Measurements from ENCODE around the gene IGSF11.

IGSF11 gene

GRCh38 chr3:118955914-118956556 is 78.6 kb downstream of the IGSF11 start:
- no peak for FAIRE-seq
- DNase-seq (ENCODE audit: insufficient read length, low spot score), result no peak

- no peak for FAIRE-seq
Observed at GRCh38 chr3:118951089-118951488, 83.6 kb downstream of the IGSF11 start.

GRCh38 chr3:118949113-118949760 is 85.4 kb downstream of the IGSF11 start:
- DNase-seq (ENCODE audit: insufficient read length, low spot score) (no peak), FAIRE-seq (no peak)

More at GRCh38 chr3:118951089-118951488, 83.6 kb downstream of the IGSF11 start:
- DNase-seq (ENCODE audit: insufficient read length, low spot score), result no peak

- no peak for FAIRE-seq
- DNase-seq (ENCODE audit: insufficient read length, low spot score), result no peak
Observed at GRCh38 chr3:118948146-118948545, 86.5 kb downstream of the IGSF11 start.

DNA sequence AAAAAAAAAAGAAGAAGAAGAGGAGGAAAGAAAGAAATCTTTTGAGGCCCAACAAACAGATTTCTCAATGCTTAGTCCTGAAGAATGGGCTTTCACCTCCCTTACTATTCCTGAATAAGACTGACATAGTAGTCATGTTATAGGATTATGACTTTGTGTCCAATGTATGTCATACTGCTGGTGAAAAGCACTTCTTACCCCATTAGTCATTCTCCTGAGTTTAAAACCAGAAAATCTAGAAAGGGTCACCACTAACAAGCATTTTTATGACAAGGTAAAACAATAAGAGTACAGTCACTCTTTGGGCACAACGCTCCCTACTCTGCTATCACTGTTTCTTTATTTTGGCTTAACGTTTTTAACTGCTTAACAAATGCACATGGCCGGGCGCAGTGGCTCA is 88.2 kb downstream of the IGSF11 start:
- DNase-seq (ENCODE audit: insufficient read length, low spot score), result no peak
- FAIRE-seq, result no peak

GRCh38 chr3:118945834-118946233 is 88.8 kb downstream of the IGSF11 start:
- DNase-seq (ENCODE audit: insufficient read length, low spot score), result no peak
- FAIRE-seq, result no peak

GRCh38 chr3:118943597-118943996 is 91.0 kb downstream of the IGSF11 start:
- FAIRE-seq (no peak), DNase-seq (ENCODE audit: insufficient read length, low spot score) (no peak)

DNA sequence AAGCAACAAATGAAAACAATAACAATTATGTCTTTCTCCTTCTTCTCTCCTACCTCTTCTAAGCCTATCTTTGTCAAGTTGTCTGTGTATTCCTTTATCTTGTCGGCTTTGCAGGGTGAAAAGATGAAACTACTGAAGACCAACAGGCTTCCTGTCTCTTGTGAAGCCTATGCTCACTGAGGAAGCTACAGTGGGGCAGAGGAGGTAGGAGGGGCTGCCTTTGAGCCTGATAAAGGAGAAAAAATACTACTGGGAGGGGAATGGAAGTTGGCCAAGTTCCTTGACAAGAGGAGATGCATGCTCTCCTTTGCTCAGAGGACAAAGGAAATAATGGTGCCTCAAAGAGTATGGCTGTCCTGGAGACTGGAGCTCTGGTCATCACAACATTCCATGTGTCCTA is 92.0 kb downstream of the IGSF11 start:
- DNase-seq (ENCODE audit: insufficient read length, low spot score), result no peak
- FAIRE-seq, result no peak

- FAIRE-seq (no peak), DNase-seq (ENCODE audit: insufficient read length, low spot score) (no peak)
Observed at GRCh38 chr3:118942195-118942594, 92.5 kb downstream of the IGSF11 start.

DNA sequence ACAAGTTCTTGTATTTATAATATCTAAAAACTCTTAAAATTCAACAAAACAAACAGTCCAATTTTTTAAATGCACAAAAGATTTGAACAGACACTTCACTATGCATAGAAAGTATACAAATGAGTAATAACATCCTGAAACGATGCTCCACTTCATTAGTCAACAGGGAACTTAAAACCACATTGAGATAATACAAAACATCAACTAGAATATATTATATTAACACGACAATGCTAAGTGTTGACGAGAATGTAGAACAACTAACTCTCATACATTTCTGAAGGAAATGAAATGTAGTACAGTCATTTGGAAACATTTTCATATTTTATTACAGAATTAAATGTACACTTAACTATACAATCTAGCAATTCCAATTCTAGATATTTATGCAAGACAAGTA is 93.4 kb downstream of the IGSF11 start:
- FAIRE-seq (no peak), DNase-seq (ENCODE audit: insufficient read length, low spot score) (no peak)

GRCh38 chr3:118938183-118938961 is 96.3 kb downstream of the IGSF11 start:
- FAIRE-seq (no peak), DNase-seq (ENCODE audit: insufficient read length, low spot score) (no peak)

DNA sequence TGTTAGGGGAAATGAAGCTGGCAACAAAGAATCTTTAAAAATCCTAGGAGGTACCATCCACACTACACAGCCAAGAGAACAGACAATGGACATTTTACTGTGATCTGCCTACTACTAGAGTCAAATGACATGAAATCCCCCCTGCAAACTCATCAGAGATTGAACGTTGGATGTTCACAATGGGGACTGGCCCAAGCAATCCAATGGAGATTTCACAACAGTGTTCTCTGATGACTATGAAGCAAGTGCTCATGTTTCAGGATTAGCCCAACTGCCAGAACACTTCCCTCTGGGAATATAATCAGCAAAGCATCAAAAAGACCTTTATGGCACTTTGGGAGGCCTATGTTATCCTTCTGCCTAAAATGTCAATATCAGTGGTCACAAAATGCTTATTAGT is 97.8 kb downstream of the IGSF11 start:
- FAIRE-seq, result no peak
- no peak for DNase-seq (ENCODE audit: insufficient read length, low spot score)

DNA sequence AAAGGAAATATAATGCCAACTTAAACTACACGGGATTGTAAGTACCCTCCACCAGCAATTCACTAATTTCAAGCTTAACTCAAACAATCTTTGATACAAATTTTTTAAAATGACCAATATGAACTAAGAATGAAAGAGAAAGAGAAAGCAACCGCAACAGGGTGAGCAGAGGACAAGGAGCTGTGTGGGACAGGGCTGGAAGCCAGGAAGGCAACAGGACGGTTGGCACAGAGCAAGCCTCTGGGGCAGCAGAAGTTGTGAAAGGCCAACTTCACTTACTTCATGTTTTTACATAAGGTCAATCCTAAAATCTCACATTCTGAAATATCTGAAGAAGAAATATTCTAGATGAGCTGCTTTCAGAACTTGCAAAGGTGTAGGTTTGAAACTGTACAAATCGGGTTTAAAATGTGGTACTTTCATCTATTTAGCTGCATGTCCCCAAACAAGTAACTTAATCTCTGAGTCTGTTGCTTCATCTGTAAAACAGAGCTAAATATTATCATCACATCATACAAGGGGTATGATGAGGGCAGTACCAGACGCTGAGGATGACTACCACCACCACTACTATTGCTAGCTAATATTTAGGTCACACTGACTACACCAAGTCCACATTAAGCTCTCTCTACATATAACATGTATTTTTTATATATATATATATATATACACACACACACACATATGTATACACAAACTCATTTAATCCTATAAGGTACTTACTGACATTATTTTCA is 101.7 kb downstream of the IGSF11 start:
- DNase-seq (ENCODE audit: insufficient read length, low spot score) (no peak), FAIRE-seq (no peak)

GRCh38 chr3:118931996-118932395 is 102.7 kb downstream of the IGSF11 start:
- DNase-seq (ENCODE audit: insufficient read length, low spot score), result no peak

GRCh38 chr3:118927449-118927848 is 107.2 kb downstream of the IGSF11 start:
- no peak for FAIRE-seq
- no peak for DNase-seq (ENCODE audit: insufficient read length, low spot score)

More at GRCh38 chr3:118931996-118932395, 102.7 kb downstream of the IGSF11 start:
- FAIRE-seq, result no peak

- no peak for FAIRE-seq
- no peak for DNase-seq (ENCODE audit: insufficient read length, low spot score)
Observed at GRCh38 chr3:118912188-118912587, 122.5 kb downstream of the IGSF11 start.

GRCh38 chr3:118910332-118910731 is 124.3 kb downstream of the IGSF11 start:
- FAIRE-seq, result no peak
- no peak for DNase-seq (ENCODE audit: insufficient read length, low spot score)

DNA sequence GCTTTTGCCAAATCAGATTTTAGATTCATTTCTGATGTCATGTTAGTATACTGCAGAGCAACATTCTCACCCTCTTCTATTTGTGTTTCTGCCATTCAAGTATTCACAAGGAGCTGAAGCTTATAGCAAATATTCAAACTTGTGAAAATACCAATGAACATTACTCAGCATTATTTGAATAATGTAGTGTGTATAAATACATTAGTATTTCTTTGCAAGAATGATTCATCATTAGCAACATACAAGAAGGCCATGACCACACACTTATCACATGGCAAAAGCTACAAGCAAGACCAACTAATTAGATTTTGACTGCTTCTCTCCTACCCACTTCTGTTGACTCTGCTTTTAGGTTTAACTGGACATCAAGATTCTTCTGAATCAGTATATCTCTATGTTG is 124.9 kb downstream of the IGSF11 start:
- FAIRE-seq (no peak), DNase-seq (ENCODE audit: insufficient read length, low spot score) (no peak)

- DNase-seq (ENCODE audit: insufficient read length, low spot score), result no peak
- FAIRE-seq, result no peak
Observed at GRCh38 chr3:118907909-118908308, 126.7 kb downstream of the IGSF11 start.

GRCh38 chr3:118900737-118901525 is 133.7 kb downstream of the IGSF11 start:
- no peak for DNase-seq (ENCODE audit: insufficient read length, low spot score)
- FAIRE-seq, result no peak

All from GM19239 (cell line).